ENCODE measurements around the gene PITPNC1.

DNA sequence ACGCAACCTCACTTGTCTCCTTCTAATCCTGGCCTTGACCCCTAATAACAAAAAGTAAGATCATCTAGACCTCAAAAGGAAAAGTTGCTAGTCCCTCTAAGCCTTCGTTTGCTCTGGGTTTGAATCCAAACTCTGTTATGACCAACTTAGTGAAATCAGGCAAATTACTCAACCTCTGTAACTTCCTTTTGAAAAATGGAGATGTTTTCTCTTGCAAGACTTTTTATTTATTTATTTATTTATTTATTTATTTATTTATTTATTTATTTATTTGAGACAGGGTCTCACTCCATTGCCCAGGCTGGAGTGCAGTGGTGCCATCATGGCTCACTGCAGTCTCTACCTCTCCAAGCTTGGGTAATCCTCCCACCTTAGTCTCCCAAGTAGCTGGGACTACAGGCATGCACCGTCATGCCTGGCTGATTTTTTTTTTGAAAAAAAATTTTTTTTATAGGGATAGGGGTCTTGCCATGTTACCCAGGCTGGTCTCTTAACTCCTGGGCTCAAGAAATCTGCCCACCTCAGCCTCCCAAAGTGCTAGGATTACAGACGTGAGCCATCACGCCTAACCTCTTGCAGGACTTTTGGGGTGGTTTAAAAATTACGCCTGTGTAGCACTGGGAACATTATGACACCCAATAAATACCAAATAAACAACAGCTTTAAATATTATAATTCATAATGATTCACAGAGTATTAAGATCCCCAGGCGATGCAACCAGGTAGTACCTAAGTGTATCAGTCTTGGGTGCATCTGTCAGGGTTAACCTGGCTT, 63.4 kb downstream of the PITPNC1 start:
- TF ChIP-seq, protein P1, sequence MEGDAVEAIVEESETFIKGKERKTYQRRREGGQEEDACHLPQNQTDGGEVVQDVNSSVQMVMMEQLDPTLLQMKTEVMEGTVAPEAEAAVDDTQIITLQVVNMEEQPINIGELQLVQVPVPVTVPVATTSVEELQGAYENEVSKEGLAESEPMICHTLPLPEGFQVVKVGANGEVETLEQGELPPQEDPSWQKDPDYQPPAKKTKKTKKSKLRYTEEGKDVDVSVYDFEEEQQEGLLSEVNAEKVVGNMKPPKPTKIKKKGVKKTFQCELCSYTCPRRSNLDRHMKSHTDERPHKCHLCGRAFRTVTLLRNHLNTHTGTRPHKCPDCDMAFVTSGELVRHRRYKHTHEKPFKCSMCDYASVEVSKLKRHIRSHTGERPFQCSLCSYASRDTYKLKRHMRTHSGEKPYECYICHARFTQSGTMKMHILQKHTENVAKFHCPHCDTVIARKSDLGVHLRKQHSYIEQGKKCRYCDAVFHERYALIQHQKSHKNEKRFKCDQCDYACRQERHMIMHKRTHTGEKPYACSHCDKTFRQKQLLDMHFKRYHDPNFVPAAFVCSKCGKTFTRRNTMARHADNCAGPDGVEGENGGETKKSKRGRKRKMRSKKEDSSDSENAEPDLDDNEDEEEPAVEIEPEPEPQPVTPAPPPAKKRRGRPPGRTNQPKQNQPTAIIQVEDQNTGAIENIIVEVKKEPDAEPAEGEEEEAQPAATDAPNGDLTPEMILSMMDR (IDR thresholded peaks at IDR 0.05), result no peak
- no peak for TF ChIP-seq ZFX (IDR thresholded peaks at IDR 0.05; ENCODE audit: borderline replicate concordance)
